CD14-positive monocyte (primary cell): ENCODE data around the gene RPS6KA5. TPM values are rescaled to one million over a fixed set of nuclear protein-coding genes. Genes with fewer than 3 reads are reported as not detected.

Experiments
- DNase-seq, 3 donors: peaks; one replicate each; pipeline ENCODE4 v3.0.0-alpha.2; 2011 to 2022
- H2AFZ ChIP-seq: 2 replicates; pipeline ENCODE4 v1.6.0; 2012; ENCODE audit warnings: mild to moderate bottlenecking, low read depth, low read length, inconsistent platforms; ENCODE audit not compliant: insufficient read depth, poor library complexity, severe bottlenecking
- H3K27ac ChIP-seq, 2 donors: 1 replicate in 1 of 2; 2 replicates in 1 of 2; pipeline ENCODE4 v1.5.1; 2012 to 2013; ENCODE audit warnings: low read length in 2 of 2, control low read depth in 1 of 2, inconsistent platforms in 1 of 2, low read depth in 1 of 2, mild to moderate bottlenecking in 1 of 2
- H3K27me3 ChIP-seq, 2 donors: one replicate each; pipeline versions ENCODE4 v1.6.0 to v1.6.1; 2011 to 2013; ENCODE audit warnings: low read length in 2 of 2; ENCODE audit not compliant: control insufficient read depth in 2 of 2, insufficient read depth in 2 of 2
- H3K36me3 ChIP-seq, 2 donors: replicated peaks in 1 of 2; 1 replicate in 1 of 2; 2 replicates in 1 of 2; pipeline versions ENCODE4 v1.5.1 to v1.6.1; 2012 to 2013; ENCODE audit warnings: low read length in 2 of 2, control low read depth in 1 of 2, inconsistent platforms in 1 of 2, mild to moderate bottlenecking in 1 of 2; ENCODE audit not compliant: insufficient read depth in 2 of 2, control insufficient read depth in 1 of 2
- H3K4me1 ChIP-seq, 2 donors: 1 replicate in 1 of 2; 2 replicates in 1 of 2; pipeline versions ENCODE4 v1.5.1 to v1.6.1; 2012 to 2013; ENCODE audit warnings: low read length in 2 of 2, control low read depth in 1 of 2, inconsistent platforms in 1 of 2, mild to moderate bottlenecking in 1 of 2, moderate library complexity in 1 of 2; ENCODE audit not compliant: insufficient read depth in 2 of 2, control insufficient read depth in 1 of 2
- H3K4me2 ChIP-seq: replicated peaks from 2 replicates; pipeline ENCODE3; 2012; ENCODE audit warnings: low read length, moderate library complexity, mild to moderate bottlenecking; ENCODE audit not compliant: poor library complexity, severe bottlenecking; ENCODE audit errors: extremely low read depth
- H3K4me3 ChIP-seq, 3 experiments: fragments of 200-600 bp in 1 of 3; sonication (generic) in 1 of 3; replicated peaks in 1 of 3; 1 replicate in 2 of 3; 2 replicates in 1 of 3; pipeline ENCODE4 v1.5.1; 2011 to 2013; ENCODE audit warnings: low read length in 3 of 3, mild to moderate bottlenecking in 3 of 3, control low read depth in 2 of 3, low read depth in 2 of 3, inconsistent platforms in 1 of 3, moderate library complexity in 1 of 3
- H3K79me2 ChIP-seq: 2 replicates; pipeline ENCODE4 v1.6.0; 2012; ENCODE audit warnings: mild to moderate bottlenecking, control low read depth, inconsistent platforms, low read length, moderate library complexity; ENCODE audit not compliant: insufficient read depth
- H3K9ac ChIP-seq: 2 replicates; pipeline ENCODE4 v1.6.0; 2017; ENCODE audit warnings: low read length, mild to moderate bottlenecking; ENCODE audit not compliant: insufficient read depth, poor library complexity, severe bottlenecking
- H3K9me3 ChIP-seq, 2 donors: replicated peaks in 1 of 2; 1 replicate in 1 of 2; 2 replicates in 1 of 2; pipeline versions ENCODE4 v1.5.1 to v1.6.1; 2012 to 2013; ENCODE audit warnings: low read length in 2 of 2, control low read depth in 1 of 2; ENCODE audit not compliant: control insufficient read depth in 1 of 2, insufficient read depth in 1 of 2
- H4K20me1 ChIP-seq: 2 replicates; pipeline ENCODE4 v1.6.0; 2012; ENCODE audit warnings: mild to moderate bottlenecking, low read length, control low read depth, moderate library complexity; ENCODE audit not compliant: insufficient read depth
- H3K27ac Mint-ChIP-seq, 7 donors: one replicate each; pipeline ENCODE4 v1.8.0; 2020; ENCODE audit warnings: mild to moderate bottlenecking in 7 of 7, mixed read lengths in 7 of 7, moderate library complexity in 6 of 7, inconsistent platforms in 2 of 7
- H3K27me3 Mint-ChIP-seq, 3 donors: one replicate each; pipeline ENCODE4 v1.8.0; 2021 to 2022; ENCODE audit warnings: low read depth in 3 of 3, mild to moderate bottlenecking in 3 of 3, mixed read lengths in 3 of 3, moderate library complexity in 3 of 3, inconsistent platforms in 1 of 3
- H3K36me3 Mint-ChIP-seq, 2 donors: one replicate each; pipeline ENCODE4 v1.8.0; 2020; ENCODE audit warnings: mixed read lengths in 2 of 2, inconsistent platforms in 1 of 2, mild to moderate bottlenecking in 1 of 2
- H3K4me1 Mint-ChIP-seq: one replicate; pipeline ENCODE4 v1.8.0; 2020; ENCODE audit warnings: mild to moderate bottlenecking, mixed read lengths
- H3K4me3 Mint-ChIP-seq, 2 donors: one replicate each; pipeline ENCODE4 v1.8.0; 2020; ENCODE audit warnings: mild to moderate bottlenecking in 2 of 2, mixed read lengths in 2 of 2, moderate library complexity in 1 of 2
- H3K9me3 Mint-ChIP-seq, 7 donors: one replicate each; pipeline ENCODE4 v1.8.0; 2020 to 2022; ENCODE audit warnings: mixed read lengths in 7 of 7, mild to moderate bottlenecking in 6 of 7, moderate library complexity in 6 of 7, inconsistent platforms in 2 of 7
- WGBS: methylation state at CpG from one replicate; pipeline ENCODE4 v1.1.5; 2013; ENCODE audit warnings: missing lambda C conversion rate; ENCODE audit not compliant: insufficient coverage; 5-methylcytosine and 5-hydroxymethylcytosine counted together
- intact Hi-C, 2 donors: fragments of 100-400 bp; cut with micrococcal nuclease; formaldehyde crosslinking; loops; one replicate each; pipeline versions ENCODE4 v1.15.0 to v1.15.1; 2023
- polyA plus RNA-seq, 3 donors: library from polyadenylated mRNA; depleted of rRNA in 1 of 3; unstranded in 2 of 3; stranded (reverse) in 1 of 3; fragments of 300-500 nt in 2 of 3; fragments of >200 nt in 1 of 3; fragmentation: Illumina TruSeq in 2 of 3; gene quantifications; 1 replicate in 2 of 3; 2 replicates in 1 of 3; pipeline ENCODE4 v1.2.3, GENCODE V29; 2012 to 2021
- TF ChIP-seq, protein P1 (sequence below): fragments of 200-600 bp; IDR thresholded peaks from one replicate; pipeline ENCODE4 v1.8.0; 2022; ENCODE audit warnings: antibody characterized with exemption, mild to moderate bottlenecking

The RPS6KA5 gene
- polyA plus RNA-seq, 3 donors: 4.4 to 10.1 (median 7.9) TPM

GRCh38 chr14:90818715-90819114, 241.7 kb downstream of the RPS6KA5 start:
- Mint-ChIP-seq H3K27ac (no peak overlapping the region), H3K27me3 (peaks cover 15 to 23% (median 20%) of the 10 kb centered on the region in 3 donors), H3K9me3 (peaks cover 8 to 21% (median 17%) of the 10 kb centered on the region in 7 donors), H3K36me3 (peaks cover 0 to 4% of the 10 kb centered on the region in 2 donors), H3K4me3 (no peak overlapping the region), H3K4me1 (peaks cover 10% of the 10 kb centered on the region)
- Histone ChIP-seq H3K4me1 (peaks cover 4 to 7% of the 10 kb centered on the region in 2 donors), H3K4me3 (no peak overlapping the region), H3K9ac (no peak overlapping the region), H3K27ac (no peak overlapping the region), H3K79me2 (no peaks in the 10 kb centered on the region), H3K36me3 (no peaks in the 10 kb centered on the region), H2AFZ (no peak overlapping the region), H3K4me2 (no peak overlapping the region), H4K20me1 (no peaks in the 10 kb centered on the region), H3K9me3 (peaks cover 14 to 17% of the 10 kb centered on the region in 2 donors), H3K27me3 (peaks cover 4 to 11% of the 10 kb centered on the region in 2 donors)
- TF ChIP-seq, protein P1, sequence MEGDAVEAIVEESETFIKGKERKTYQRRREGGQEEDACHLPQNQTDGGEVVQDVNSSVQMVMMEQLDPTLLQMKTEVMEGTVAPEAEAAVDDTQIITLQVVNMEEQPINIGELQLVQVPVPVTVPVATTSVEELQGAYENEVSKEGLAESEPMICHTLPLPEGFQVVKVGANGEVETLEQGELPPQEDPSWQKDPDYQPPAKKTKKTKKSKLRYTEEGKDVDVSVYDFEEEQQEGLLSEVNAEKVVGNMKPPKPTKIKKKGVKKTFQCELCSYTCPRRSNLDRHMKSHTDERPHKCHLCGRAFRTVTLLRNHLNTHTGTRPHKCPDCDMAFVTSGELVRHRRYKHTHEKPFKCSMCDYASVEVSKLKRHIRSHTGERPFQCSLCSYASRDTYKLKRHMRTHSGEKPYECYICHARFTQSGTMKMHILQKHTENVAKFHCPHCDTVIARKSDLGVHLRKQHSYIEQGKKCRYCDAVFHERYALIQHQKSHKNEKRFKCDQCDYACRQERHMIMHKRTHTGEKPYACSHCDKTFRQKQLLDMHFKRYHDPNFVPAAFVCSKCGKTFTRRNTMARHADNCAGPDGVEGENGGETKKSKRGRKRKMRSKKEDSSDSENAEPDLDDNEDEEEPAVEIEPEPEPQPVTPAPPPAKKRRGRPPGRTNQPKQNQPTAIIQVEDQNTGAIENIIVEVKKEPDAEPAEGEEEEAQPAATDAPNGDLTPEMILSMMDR: no peak
- 87% methylated on average over 3 of the region's 3 CpGs for WGBS
- DNase-seq: no peak
- intact Hi-C loops: no loop called here

DNA sequence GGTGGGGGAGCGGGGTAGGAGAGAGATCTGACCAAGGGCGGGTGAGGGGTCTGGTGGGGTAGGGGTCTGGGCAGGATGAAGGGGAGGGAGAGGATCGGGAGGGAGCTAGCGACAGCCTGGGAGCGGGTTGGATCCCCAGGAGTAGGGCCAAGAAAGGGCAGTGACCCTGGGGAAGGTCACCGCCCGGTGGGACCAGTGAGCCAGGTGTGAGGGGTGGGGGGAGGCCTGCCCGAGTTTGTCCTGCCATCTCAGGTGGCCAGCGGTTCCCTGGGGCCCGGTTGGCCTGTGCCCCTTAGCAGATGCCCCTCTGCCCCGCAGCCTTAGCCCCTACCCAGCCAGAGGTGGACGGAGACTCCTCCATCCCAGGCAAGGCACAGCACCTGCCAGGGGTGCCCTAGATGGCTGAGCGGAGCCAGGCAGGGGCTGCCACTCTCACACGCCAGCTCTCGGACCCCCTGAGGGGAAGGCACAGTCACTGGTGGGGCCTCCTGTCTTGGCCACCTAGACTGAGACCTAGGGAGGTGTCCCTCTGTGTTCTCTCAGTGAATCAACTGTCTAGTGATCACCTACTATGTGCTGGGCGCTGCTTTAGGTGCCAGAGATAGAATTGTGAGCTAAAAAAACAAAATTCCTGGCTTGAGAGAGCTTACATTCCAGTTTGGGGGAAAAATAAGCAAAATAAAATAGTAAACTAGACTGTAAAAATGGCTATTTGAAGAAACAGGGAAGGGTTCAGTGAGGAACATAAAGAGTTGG, 243.6 kb downstream of the RPS6KA5 start:
- no peak overlapping the region for H2AFZ ChIP-seq
- no peaks in the 10 kb centered on the region for H3K79me2 ChIP-seq
- TF ChIP-seq, protein P1: peak; percentile 35
- H4K20me1 ChIP-seq: no peaks in the 10 kb centered on the region
- peak overlapping the region in 1 of 2 donors; percentile 54 for H3K4me3 Mint-ChIP-seq
- peaks cover 4 to 7% of the 10 kb centered on the region in 2 donors for H3K4me1 ChIP-seq
- no peak for DNase-seq
- no peaks in the 10 kb centered on the region for H3K36me3 ChIP-seq
- peaks cover 0 to 4% (median 1%) of the 10 kb centered on the region in 7 donors for H3K9me3 Mint-ChIP-seq
- no peak overlapping the region for H3K27ac Mint-ChIP-seq
- H3K36me3 Mint-ChIP-seq: peaks cover 0 to 4% of the 10 kb centered on the region in 2 donors
- H3K4me2 ChIP-seq: no peak overlapping the region
- 64% methylated on average over 13 of the region's 16 CpGs for WGBS
- no peak overlapping the region for H3K27ac ChIP-seq
- H3K27me3 ChIP-seq: peaks cover 4 to 11% of the 10 kb centered on the region in 2 donors
- intact Hi-C loops: no loop called here
- H3K4me3 ChIP-seq: no peak overlapping the region
- no peaks in the 10 kb centered on the region for H3K9me3 ChIP-seq
- peak overlapping the region; percentile 15 for H3K9ac ChIP-seq
- H3K4me1 Mint-ChIP-seq: peaks cover 10% of the 10 kb centered on the region
- H3K27me3 Mint-ChIP-seq: peaks cover 15 to 23% (median 20%) of the 10 kb centered on the region in 3 donors
